GM18909 (cell line): Measurements from ENCODE around the gene RFNG.

Source experiments
- ATAC-seq: cut with Tn5 transposase; IDR thresholded peaks from one replicate; pipeline ENCODE4 v1.9.1; 2021; ENCODE audit warnings: mild to moderate bottlenecking; ENCODE audit not compliant: unreplicated experiment, poor library complexity

Gene RFNG

DNA sequence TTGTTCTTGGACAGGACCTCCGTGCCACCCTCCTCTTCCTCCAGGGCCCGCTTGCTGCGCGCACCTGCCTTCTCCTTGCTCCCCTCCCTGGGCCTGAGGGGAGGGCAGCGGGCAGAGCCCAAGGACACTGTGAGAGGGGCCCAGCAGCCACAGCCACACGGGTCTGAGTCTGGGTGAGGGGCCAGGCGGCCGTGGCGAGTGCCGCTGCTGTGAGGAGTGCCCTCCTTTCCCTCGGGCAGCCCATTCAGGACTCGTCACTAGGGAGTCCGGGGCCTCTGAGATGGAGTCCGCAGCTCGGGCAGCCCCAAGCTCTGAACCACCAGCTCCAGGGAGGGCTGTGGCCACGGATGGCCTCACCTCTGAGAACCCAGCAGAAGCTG is 8.4 kb upstream of the RFNG start:
- ATAC-seq = no peak

DNA sequence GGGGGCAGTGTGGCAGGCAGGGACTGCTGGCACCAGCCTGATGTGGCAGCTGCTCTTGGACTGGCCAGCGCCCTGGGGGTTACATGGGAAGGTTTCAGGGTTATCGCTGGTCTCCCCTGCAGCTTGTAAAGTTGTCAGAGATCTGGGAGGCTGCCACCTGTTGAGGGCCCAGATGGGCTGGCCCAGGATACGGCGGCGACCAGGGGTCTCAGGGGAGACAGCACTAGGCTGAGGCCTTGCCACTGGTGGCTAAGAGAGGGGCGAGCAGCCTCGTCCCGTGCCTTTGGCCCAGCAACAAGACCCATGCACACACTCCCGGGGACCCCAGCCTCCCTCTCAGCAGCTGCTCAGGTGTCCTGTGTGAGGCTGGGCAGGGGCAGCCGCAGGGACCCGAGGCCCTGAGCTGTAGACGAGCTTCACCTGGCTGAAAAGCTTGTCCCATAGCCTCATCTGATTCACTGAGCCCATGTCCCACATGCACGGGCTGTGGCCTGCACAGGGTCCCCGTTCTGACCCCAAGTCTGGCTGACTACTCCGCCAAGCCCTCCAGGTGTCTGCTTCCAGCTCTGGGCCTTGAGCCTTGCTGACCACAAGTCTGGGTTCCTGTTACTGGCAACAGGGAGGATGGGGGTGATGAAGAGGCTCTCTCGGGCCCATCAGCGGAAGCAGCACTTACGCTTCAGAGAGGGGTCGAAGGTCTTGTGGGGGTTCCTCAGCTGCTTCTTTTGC is 7.8 kb upstream of the RFNG start:
- ATAC-seq = no peak

- ATAC-seq = no peak
These were observed 7.2 kb upstream of the RFNG start for GRCh38 chr17:82058855-82059249.

GRCh38 chr17:82058230-82058854 is 6.7 kb upstream of the RFNG start:
- no peak for ATAC-seq

GRCh38 chr17:82056729-82057621 is 5.4 kb upstream of the RFNG start:
- ATAC-seq = no peak

GRCh38 chr17:82055965-82056728 is 4.5 kb upstream of the RFNG start:
- ATAC-seq = no peak

DNA sequence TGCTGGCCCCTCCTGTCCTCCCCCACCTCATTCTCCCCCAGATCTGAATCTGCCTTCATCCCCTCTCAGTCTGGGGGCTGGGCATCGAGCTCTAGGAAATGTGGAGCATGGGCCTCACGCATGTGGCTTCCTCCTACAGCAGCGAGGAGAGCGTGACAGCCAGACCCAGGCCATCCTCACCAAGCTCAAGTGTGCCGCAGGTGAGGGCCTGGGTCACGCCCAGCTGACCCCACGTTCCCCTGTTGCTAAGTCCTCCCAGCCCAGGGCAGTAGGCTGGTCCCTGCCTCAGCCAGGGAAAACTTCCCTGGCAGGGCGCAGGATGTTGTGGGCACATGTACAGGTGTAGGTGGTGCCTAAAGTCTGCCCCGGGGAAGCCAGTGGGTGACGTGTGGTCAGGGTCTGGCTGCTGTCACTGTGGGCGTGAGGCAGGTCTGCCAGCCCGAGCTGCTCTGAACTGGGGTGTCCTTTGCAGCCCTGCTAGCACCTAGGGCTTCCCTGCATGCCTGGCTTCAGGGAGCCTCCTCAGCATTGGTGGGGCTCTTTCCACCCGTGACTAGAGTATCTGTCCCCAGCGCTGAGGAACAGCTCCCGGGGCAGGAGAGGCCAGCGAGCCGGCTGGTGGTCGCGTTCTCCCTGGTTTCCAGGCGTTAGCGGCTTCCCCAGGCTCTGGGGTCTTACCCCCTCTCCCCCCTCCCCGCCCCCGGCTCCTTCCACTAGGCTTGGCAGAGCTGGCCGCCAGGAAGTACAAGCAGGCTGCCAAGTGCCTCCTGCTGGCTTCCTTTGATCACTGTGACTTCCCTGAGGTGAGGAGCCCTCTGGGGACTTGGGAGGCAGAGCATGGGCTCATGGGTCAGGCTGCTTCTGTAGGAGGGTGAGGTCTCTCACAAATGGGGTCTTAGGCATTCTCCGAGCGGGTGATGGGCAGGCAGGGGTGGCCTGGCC is 3.7 kb upstream of the RFNG start:
- ATAC-seq = no peak

DNA sequence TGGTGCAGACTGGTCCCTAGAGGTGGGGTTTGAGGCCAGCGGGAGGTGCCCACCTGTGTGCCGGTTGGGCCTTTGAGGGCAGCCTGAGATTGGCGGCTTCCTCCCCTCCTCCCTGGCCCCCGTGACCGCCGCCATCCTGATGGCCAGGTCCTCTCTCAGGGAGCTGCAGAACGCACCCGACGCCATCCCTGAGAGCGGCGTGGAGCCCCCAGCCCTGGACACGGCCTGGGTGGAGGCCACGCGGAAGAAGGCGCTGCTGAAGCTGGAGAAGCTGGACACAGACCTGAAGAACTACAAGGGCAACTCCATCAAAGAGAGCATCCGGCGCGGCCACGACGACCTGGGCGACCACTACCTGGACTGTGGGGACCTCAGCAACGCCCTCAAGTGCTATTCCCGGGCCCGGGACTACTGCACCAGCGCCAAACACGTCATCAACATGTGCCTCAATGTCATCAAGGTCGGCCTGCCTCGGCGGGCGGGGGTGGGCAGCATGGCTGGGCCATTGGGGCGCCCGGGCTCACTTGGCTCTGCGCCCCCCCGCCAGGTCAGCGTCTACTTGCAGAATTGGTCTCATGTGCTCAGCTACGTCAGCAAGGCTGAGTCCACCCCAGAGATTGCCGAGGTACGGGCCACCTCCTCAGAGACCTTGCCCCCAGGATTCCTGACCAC is 2.9 kb upstream of the RFNG start:
- ATAC-seq = no peak

DNA sequence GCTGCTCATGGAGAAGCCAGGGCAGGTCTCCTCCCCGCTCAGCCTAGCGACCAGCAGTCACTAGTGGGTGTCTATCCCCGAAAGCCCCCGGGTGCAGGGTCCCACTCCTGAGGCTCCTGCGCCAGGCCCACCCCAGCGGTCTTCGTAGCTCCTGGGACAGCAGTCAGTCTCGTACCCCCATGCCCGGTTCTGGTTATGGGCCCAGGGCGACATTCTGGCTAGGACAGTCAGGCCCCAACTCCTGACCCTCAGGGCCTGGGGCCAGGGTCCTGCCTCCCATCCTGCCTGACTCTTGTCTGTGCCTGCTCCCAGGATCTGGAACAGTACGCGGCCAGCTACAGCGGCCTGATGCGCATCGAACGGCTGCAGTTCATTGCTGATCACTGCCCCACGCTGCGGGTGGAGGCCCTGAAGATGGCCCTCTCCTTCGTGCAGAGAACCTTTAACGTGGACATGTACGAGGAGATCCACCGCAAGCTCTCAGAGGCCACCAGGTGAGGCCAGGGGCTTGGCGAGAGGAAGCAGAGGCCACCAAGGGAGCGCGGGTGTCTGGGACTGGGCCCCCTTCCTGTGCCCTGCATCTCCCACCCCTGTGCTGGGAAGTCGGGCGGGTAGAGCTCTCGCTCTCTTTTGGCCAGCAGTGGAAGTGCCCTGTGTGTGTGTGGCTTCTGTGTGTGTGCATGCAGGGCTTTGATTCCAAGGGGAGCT is 2.1 kb upstream of the RFNG start:
- no peak for ATAC-seq

GRCh38 chr17:82053130-82053529 is 1.5 kb upstream of the RFNG start:
- no peak for ATAC-seq

GRCh38 chr17:82052638-82053059 is 1.0 kb upstream of the RFNG start:
- ATAC-seq = no peak

- no peak for ATAC-seq
These were observed 610 bp downstream of the RFNG start for GRCh38 chr17:82050761-82051641.

GRCh38 chr17:82050152-82050760 is 1.4 kb downstream of the RFNG start:
- no peak for ATAC-seq

- ATAC-seq = no peak
These were observed 2.1 kb downstream of the RFNG start for GRCh38 chr17:82049521-82049971.

GRCh38 chr17:82049106-82049505 is 2.5 kb downstream of the RFNG start:
- ATAC-seq = no peak

- no peak for ATAC-seq
These were observed 3.0 kb downstream of the RFNG start for GRCh38 chr17:82048571-82048971.
